ENCODE data around the gene PRRG1.
"Not testable (repeated sequence)": the region's sequence is repeated elsewhere in the genome, so short reads cannot be mapped to it uniquely, and the experiment has no call there.

The PRRG1 gene

DNA sequence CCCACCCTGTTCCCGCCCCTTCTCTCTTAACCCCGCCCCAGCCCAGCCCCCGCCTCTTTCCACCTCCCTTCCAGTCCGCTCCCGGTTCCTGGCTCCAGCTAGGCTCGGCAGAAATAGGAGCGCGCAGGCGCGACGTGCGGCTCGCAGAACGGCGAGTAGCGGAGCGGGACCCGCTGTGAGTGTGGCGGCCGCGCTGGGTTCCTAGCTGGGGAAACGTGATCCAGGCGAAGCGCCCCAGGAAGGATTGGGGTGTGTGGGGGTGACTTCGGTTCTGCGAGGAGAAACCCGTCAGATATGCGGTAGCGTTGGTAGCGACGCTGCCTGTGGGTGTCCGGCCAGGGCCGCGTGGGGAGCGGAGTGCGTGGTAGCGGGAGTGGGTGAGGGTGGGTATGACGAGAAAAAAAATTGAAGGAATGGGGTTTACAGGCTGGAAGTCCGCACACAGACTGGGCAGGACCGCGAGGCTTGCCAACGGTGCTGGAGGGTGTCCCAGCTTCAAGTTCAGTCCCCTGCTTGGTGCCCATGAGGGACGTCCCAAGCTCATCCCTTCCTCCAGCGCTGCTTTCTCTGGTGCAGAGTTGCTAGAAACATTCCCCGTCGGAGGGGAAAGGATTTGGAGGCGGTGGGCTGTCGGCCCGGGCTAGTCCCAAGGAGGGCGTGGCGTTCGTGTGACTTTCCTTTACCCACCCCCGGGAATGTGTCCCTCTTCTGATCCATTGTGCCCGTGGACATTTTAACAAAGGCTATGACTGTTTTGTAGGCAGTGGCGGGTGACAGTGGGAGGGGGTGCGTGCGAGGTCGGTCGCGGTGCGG is at the start of gene PRRG1:
Gene PRRG1 (plus strand): TSS at position 144 of the 813 bp plus-strand sequence. CDS start 56,886 bp downstream, outside the sequence.
- no peak for DNase-seq

DNA sequence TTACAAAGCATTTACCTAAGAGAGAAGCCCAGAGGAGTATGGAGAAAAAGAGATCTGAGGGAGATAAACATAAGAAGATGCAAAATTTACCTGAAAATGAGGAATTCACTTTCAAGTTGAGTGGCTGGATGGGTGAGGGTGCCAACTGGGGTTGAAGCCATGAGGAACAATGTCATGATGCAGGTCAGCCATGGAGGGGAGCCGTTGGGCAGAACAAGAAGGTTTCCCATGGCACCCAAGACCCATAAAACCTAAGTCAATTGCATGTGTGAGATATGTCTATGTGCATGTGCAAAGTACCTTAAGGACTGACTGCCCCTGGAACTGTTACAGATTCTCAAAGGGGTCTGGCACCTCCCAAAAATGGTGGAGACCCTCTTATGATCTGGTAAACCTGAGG is 46.6 kb upstream of the PRRG1 start:
- no peak for DNase-seq

- not testable (repeated sequence) for DNase-seq
Observed at GRCh38 chrX:37305238-37305637, 43.9 kb upstream of the PRRG1 start.

DNA sequence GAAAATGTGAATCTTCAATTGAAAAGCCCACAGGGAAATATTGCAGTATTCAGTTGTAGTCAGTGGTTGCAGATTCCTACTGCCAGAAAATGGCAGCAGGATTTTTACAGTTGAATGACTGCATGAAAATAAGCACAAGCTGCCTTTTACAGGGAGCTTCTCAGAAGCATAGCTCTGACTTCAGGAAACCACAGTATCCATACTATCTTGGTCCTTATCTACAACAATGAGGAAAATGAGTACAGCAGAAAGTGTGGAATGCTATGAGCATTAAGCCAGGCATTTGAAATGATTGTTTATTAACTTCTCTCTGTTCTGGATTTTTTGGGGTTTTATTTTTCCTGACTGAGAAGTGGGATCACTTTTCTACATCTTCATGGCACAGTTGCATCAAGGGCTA is 34.6 kb upstream of the PRRG1 start:
- DNase-seq, result no peak

DNA sequence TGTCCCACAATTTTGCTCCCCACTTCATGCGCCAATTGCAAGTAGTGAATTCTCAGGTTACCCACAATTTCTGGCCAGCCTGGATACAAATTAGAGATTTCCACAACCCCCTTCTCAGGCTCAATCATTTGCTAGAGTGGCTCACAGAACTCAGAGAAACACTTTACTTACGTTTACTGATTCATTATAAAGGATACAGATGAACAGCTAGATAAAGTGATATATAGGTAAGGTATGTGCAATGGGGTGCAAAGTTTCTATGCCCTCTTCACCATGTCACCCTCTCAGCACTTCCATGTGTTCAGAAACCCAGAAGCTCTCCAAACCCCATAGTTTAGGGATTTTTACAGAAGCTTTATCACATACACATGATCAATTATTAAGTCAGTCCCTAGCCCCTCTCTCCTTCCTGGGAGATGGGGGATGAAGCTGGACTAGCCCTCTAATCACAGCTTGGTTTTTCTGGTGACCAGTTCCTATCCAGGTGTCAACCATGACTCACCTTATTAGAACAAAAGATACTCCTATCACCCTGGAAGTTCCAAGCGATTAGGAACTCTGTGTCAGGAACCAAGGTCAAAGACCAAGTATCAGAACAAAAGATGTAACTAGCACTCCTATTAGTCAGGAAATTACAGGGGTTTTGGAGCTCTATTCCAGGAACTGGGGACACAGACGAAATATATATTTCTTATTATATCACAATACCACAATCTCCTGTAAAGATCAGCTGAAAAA is 33.5 kb upstream of the PRRG1 start:
- no peak for DNase-seq

DNA sequence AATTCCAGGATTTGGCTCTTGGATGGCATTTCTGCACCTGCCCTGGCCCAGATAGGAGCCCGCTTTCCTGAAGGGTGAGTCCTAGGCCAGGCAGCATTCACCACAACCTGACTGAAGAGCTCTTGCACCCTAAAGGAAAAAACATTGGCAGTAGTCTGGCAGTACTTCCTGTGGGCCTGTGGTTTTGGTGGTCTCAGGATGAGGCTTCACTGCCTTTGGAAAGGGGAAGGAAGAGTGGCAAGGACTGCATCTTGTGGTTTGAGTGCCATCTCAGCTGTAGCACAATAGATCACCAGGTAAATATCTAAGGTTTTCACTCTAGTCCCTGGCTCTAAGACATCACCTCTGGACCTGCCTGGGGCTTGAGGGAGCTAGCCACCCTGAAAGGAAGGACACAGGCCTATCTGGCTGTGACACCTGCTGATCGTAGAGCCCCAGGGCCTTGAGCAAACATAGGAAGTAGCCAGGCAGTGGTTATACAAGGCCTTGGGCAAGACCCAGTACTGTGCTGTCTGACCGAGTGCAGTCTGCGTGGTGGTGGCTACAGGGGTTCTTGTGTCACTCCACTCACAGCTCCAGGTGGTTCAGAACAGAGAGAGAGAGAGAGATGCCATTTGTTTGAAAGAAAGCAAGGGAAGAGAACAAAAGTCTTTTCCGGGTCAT is 28.5 kb upstream of the PRRG1 start:
- no peak for DNase-seq

DNA sequence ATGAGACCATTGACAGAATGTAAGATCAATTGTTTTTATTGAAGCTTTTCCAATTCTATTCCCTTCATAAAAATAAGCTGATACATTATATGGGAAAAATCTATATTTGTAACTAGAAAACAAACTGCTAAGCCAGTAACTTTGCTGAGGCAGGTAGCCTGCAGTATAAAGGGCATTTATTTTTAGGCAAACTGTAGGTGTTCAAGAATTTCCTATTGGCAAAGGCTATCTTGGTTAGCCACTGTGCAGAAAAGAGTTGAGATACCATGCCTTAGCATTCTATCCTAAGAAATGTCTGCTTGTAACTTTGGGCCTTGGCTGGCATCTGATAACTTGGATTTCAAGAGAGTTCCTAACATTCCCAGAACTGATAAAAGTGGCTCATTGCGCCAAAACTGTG is 18.5 kb upstream of the PRRG1 start:
- DNase-seq, result no peak

- no peak for DNase-seq
Observed at GRCh38 chrX:37331546-37331945, 17.6 kb upstream of the PRRG1 start.

DNA sequence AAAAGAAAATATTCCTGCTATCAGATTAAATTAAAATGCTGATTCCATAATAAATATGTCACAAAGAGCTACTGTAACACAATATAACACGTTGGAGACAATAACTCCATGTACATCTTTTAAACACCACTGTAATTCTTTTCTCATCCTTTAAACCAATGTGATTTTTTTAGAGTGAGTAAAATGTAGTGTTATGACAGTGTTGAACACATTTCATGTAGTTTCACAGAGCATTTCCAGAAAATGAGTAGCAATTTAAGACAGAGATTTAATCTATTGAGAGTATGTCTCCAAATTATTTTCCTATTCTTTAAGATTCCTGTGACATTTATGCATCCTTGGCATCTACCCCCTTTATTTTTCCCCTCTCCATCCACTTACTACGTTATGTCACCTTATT is 17.1 kb upstream of the PRRG1 start:
- no peak for DNase-seq

DNA sequence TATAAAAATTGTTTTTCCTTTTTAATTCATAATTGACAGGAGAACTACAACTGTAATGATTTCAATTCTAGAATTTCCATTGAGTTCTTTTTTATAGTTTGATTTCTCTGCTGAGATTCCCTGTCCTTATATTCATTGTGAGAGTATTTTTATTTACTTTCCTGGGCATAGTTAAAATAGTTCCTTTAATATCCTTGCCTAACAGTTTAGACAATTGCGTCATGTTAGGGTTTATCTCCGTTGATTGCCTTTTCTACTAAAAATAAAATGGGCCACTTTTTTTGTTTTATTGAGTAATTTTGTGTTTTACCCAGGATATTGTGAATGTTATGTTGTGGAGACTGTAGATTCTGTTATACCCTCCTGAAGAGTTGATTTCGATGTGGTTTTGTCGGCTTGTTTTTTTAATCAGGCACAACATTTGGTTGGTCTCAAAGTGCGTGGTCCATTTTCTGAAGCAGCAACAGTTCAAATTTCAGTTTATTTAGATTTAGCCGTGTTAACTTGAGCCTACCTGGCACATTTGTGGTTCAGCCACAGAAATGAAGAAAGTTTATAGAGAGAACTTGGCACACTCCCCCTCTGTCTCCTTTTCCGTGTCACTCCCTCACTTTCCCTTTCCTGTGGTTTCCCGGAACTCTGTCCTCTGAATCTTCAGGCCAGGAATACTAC is 16.0 kb upstream of the PRRG1 start:
- DNase-seq, result no peak

GRCh38 chrX:37347420-37347819 is 1.7 kb upstream of the PRRG1 start:
- no peak for DNase-seq

GRCh38 chrX:37348231-37348970 is 763 bp upstream of the PRRG1 start:
- DNase-seq, result no peak

- DNase-seq, result no peak
Observed at GRCh38 chrX:37348971-37349220, 268 bp upstream of the PRRG1 start.

DNA sequence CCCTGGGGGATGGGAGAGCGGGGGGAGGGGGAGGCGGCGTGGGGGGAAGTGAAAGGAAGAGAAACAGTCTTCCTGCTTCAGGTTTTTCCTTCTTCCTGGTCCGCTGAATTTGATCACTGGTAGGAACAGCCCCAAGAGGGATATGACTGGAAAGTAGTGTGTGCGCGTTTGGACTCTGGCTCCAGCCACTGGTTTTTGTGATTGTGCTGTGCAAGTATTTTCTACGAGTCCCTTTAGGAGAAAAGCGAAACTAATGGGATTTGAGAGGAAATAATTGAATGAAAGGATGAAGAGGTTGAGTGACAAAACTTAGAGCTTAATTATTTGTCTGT is 836 bp downstream of the PRRG1 start:
- DNase-seq, result no peak

DNA sequence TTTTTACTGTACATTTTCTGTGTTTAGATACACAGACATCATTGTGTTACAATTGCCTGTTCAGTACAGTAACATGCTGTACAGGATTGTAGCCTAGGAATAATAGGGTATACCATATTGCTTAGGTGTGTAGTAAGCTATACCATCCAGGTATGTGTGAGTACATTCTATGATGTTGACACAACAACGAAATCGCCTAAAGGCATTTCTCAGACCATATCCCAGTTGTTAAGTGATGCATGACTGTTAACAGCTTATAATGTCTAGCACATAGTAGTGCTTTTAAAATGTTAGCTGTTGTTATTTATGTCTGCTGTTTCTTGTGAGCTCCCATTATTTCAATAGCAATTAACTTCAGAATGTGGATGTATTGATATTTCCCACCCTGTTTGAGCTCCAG is 4.5 kb downstream of the PRRG1 start:
- DNase-seq, result no peak

DNA sequence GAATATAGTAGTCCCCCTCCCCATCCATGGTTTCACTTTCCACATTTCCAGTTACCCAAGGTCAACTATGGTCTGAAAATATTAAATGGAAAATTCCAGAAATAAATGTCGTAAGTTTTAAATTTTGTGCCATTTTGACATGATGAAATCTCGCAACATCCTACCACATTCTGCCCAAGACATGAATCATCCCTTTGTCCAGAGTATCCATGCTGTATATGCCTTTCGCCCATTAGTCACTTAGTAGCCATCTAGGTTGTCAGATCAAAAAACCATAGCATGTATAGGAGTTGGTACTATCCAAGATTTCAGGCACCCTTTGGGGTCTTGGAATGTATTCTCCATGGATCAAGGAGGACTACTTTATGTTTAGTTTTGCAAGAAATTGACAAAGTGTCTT is 8.3 kb downstream of the PRRG1 start:
- no peak for DNase-seq

- DNase-seq, result no peak
Observed at GRCh38 chrX:37361596-37361995, 12.4 kb downstream of the PRRG1 start.

GRCh38 chrX:37364666-37365065 is 15.5 kb downstream of the PRRG1 start:
- DNase-seq, result no peak

- no peak for DNase-seq
Observed at GRCh38 chrX:37367946-37368345, 18.8 kb downstream of the PRRG1 start.

- DNase-seq, result no peak
Observed at GRCh38 chrX:37370499-37371141, 21.5 kb downstream of the PRRG1 start.

- no peak for DNase-seq
Observed at GRCh38 chrX:37371578-37371991, 22.4 kb downstream of the PRRG1 start.

GRCh38 chrX:37378404-37378803 is 29.2 kb downstream of the PRRG1 start:
- DNase-seq, result no peak
